HG02610 (cell line): ENCODE measurements around the gene HSCB.
A peak's percentile ranks its signal among the peaks of the same experiment; 100 is the strongest.
"Not testable (repeated sequence)": the region's sequence is repeated elsewhere in the genome, so short reads cannot be mapped to it uniquely, and the experiment has no call there.

Experiments
- ATAC-seq: cut with Tn5 transposase; IDR thresholded peaks from one replicate; pipeline ENCODE4 v1.9.1; 2021; ENCODE audit warnings: mild to moderate bottlenecking, moderate library complexity; ENCODE audit not compliant: unreplicated experiment

The HSCB gene

DNA sequence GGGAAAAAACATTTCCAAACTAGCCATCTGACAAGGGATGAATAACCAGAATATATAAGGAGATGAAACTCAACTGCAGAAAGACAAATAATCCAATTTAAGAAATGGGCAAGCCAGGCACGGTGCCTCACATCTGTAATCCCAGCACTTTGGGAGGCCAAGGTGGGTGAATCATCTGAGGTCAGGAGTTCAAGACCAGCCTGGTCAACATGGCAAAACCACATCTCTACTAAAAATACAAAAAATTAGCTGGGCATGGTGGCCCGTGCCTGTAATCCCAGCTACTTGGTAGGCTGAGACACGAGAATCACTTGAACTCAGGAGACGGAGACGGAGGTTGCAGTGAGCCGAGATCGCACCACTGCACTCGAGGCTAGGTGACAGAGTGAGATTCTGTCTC lies 3.0 kb upstream of the HSCB start:
- ATAC-seq, result not testable (repeated sequence)

DNA sequence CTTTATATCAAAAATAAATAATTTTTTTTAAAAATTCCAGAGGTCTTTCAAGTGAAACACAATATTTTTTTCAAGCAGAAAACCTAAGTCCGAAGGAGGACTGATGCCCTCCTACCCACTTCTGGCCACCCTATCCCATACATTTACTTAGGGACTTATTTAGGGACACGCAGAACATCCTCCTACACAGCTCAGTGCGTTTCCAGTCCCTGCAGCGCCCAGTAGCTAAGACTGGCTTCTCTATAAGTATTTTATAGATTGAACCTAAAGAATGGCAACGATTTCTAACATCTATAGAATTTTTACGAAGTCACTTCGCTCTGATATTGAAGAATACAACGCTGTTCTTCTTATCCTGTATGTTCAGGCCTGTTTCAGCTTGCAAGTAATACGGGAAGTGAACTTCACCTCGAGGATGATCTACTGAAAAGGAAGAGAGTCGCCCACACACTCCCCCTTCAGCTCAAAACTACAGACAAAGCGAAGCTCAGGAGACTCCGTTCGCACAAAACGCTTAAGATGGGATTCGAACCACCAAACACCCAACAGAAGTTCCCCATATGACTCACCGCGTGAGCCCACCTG lies 547 bp upstream of the HSCB start:
- no peak for ATAC-seq

DNA sequence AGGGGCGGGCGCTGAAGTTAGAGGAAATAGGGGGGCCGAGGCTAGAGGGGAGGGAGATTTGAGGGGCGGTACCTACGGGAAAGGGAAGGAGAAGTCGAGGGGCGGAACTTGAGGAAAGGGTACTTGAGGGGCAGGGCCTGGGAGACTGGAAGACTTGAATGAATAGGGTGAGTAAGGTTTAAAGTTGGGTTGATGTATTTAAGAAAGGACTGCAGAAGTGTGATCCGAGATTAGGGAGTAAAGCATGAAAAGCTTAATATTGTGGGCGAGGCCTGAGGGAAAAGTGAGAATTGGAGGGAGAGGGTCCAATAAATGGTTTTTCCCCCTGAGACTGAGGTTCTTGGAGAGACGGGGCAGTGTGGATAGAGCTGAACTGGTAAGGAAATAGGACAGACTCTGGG lies 723 bp downstream of the HSCB start:
- ATAC-seq, result no peak

DNA sequence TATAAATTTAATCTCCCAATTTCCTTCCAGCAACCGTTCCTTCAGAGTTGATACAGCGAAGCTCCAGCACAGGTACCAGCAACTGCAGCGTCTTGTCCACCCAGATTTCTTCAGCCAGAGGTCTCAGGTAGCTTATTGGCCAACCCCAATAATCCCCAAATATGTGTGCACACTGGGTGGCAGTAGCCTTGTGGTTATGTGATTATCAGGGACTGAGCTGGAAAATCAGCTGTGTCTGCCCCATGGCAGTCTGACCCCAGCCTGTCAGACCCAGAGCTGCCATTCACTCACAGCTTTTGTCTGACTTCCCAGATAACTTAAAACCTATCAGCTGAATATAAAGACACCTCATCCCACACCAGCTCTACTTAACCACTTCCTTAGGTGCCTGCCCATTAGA lies 2.0 kb downstream of the HSCB start:
- no peak for ATAC-seq

DNA sequence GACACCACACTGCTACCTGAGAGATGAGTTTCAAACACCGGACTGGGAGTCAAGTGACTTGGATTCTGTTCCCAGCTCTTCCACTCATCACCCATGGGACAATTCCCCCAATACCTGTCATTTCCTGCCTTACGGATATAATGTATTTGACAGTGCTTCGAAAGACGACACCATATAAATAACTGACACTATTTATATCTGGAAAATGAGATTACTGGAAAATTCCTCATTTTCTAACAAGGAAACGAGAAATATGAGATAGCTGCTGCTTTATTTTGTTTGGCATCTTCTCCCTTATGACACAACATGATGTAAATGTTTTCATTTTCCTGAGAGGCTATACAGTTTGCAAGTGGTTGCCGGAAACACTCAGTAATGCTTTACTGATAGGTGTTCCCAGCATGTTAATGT lies 8.6 kb downstream of the HSCB start:
- no peak for ATAC-seq

DNA sequence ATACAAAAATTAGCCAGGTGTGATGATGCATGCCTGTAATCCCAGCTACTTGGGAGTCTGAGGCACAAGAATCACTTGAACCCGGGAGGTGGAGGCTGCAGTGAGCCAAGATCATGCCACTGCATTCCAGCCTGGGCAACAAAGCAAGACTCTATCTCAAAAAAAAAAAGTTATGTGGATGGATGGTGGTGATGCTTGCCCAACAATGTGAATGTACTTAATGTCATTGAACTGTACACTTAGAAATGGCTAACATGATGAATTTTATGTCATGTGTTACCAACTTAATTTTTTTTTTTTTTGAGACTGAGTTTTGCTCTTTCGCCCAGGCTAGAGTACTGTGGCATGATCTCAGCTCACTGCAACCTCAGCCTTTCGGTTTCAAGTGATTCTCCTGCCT lies 12.7 kb downstream of the HSCB start:
- ATAC-seq, result not testable (repeated sequence)

DNA sequence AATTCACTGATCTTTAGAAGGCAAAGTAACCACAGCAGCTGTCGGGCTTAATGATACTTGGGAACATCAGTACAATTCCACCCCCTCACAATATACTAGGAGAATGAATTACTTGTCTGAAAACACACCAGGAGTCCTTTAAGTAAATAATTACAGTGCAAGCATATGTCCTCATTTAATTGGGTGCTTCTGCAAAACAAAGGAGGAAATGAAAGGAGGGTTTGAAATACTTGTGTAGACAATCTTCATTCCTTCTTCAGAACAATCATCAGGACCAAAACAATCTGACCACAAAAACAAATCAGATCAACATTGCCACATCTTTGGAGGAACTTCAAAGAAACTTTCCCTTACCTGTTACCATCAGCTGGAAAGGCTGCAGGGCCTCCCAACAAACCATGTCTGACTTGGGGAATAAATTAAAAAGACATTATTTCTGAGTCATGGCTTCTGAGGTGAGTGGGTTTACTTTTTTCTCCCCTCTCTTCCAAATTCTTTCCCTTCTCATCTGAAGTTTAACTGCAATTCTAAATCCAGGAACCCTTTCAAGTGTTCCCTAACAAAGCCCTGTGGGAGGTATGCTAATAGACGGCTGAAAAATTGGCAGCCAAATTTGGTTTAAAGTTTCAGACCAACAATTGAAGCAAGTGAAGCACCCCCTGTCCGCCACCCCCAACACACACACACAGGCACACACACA lies 18.2 kb downstream of the HSCB start:
- no peak for ATAC-seq

DNA sequence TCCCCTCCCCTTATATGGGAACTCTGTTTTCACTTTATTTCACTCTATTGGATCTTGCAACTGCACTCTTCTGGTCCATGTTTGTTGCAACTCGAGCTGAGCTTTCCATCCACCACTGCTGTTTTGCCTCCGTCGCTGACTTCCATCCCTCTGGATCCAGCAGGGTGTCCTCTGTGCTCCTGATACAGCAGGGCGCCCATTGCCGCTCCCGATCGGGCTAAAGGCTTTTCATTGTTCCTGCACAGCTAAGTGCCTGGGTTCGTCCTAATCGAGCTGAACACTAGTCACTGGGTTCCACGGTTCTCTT lies 19.6 kb downstream of the HSCB start:
- no peak for ATAC-seq

DNA sequence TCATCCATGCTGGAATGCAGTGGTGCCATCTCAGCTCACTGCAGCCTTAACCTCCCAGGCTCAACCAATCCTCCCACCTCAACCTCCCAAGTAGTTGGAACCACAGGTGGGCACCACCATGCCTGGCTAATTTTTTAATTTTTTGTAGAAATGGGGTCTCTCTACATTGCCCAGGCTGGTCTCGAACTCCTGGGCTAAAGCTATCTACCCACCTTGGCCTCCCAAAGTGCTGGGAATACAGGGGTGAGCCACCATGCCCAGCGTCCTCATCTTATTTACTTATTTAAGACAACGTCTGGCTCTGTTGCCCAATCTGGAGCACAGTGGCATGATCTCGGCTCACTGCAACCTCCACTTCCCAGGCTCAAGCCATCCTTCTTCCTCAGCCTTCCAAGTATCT lies 20.2 kb downstream of the HSCB start:
- not testable (repeated sequence) for ATAC-seq

DNA sequence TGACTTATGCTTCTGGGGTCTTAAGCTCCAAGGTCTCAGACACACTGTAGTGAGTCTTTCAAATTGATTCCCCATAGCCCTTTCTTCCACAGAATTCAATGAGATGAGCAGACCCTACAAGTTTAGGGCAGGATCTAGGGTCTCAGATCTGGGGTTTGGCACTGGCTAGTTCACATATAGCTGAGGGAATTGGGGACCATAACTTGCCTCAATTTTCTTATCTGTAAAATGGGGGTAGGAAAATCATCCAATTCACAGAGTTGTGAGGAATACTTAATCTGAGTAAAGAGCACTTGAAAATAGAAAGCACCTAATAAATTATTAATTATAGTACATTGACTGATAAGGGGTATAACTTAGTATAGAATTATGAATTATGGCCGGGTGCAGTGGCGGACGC lies 24.8 kb downstream of the HSCB start:
- ATAC-seq, result no peak

DNA sequence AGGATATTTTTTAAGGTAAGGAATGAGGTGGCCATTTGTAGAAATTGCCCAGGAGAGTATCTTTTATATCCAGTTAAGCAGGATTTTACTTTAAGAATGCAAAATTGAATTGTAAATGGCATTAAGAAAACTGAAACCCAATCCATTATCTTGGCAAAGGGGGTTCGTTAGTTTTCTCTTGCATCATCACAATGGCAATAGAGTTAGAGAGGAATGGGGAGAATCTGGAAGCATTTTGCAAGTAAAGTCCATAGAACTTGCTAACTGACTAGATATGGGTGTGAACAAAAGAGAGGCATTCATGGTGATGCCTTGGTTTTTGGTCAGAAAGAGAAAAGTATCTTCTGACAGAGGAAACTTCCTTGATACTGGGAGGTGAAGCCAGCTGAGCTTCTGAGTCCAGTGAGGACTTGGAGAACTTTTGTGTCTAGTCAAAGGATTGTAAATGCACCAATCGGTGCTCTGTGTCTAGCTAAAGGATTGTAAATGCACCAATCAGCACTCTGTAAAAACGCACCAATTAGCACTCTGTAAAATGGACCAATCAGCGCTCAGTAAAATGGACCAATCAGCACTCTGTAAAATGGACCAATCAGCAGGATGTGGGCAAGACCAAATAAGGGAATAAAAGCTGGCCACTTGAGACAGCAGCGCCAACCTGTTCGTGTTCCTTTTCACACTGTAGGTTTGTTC lies 27.0 kb downstream of the HSCB start:
- no peak for ATAC-seq

DNA sequence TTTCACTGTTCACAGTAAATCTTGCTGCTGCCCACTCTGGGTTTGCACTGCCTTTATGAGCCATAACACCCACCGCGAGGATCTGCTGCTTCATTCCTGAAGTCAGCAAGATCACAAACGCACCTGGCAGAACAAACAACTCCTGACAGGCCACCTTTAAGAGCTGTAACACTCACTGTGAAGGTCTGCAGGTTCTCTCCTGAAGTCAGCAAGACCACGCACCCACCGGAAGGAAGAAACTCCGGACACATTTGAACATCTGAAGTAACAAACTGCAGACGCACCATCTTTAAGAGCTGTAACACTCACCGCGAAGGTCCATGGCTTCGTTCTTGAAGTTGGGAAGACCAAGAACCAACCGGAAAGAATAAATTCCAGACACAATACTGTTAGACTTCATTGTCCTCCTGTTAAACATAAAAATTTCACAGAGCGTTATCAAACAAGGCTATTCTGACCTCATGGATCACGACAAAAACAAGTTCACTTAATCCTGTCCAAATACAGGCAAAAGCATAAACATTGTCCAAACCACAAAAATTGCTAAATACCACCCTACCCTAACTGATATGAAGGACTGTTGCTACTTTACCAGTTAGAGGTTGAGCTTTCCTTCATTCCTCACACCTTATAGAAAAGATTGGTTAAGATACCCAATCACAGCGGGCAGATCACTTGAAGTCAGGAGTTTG lies 27.7 kb downstream of the HSCB start:
- ATAC-seq, result no peak

DNA sequence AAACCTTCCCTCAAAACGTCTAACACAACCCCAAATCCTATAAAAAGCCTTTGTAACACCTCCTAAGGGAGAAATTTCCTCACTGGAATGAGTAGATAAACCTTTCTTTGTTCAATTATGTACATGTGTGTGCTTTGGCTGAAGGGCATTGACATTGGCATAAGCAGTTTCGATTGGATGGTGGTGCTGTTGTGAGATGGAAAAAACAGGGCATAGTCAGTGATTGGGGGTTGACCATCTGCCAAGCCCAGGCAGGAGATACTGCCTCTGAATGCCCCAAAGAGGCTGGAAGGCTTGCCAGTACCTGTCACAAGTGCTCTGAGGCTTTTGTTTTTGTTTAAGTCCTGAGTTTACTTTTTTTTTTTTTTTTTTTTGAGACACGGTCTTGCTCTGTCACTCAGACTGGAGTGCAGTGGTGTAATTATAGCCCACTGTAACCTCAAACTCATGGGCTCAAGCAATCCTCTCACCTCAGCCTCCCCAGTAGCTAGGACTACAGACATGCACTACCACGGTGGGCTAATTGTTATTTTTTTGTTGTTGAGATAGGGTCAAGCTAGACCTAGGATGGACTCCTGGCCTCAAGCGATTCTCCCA lies 29.5 kb downstream of the HSCB start:
- no peak for ATAC-seq

DNA sequence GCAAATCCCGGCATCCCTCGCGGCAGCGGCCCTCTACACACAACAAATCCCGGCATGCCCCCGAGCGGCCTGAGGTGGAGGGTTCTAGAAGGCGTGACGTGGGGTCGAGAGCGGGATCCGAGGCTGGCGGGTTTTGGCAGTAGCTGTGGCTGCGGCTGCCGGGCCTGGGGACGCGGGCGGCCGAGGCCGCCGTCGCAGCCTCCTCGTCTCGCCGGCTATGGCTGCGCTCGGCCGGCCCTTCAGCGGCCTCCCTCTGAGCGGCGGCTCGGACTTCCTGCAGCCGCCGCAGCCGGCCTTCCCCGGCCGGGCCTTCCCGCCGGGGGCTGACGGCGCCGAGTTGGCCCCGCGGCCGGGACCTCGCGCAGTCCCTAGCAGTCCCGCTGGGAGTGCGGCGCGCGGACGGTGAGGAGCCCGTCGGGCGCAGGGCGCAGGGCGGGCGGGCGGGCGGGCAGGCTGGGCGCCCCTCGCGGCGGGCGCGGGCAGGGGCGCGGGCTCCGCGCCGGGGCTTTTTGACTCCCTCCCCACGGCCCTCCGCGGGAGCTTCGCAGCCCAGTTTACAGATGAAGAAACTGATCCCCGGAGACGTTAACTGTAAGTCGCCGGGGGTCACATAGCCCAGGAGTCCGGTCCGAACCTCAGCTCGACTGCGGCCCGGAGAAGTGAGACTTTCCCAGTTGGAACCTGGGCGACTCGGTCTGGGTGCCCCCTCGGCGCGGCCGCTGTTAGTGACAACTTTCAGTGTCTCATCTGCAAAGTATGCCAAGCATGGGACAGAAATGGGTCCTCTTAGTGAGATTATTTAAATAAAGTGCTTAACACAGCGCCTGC lies 31.0 kb downstream of the HSCB start, which contains the start of gene CCDC117:
Gene CCDC117, plus strand, starts transcription at position 63 of the 828 bp plus-strand sequence. Its CDS starts 155 bp downstream, at position 218.
- ATAC-seq, result peak; percentile 79

DNA sequence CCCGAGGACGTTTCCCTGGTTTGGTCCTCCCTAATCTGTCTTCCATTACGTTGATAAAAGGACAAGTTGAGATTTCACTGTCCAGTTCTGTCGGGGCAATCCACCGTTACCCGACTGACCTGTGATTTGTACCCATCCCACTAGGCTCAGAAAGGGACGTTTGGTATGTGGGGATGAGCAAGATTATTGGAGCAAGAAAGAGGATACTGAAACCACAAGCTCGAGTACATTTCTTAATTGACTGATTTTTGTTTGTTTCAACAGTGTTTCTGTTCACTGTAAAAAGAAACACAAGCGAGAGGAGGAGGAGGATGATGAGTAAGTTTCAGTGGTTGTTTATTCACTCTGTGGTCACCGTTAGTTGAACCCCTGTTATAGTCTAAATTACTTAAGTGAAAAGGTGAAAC lies 31.6 kb downstream of the HSCB start:
- ATAC-seq, result peak; percentile 22

DNA sequence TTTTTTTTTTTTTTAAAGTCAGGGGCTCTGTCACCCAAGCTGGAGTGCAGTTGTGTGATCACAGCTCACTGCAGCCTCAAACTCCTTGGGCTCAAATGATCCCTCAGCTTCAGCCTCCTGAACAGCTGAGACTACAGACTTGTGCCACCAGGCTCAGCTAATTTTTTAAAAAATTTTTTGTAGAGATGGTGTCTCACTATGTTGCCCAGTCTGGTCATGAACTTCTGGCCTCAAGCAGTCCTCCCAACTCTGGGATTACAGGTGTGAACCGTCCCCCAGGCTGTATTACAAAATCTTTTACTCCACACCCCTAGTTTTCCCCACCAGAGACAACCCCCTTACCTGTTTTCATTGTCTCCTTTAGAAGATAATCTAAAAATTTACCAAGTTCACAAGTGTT lies 32.5 kb downstream of the HSCB start:
- ATAC-seq, result no peak

DNA sequence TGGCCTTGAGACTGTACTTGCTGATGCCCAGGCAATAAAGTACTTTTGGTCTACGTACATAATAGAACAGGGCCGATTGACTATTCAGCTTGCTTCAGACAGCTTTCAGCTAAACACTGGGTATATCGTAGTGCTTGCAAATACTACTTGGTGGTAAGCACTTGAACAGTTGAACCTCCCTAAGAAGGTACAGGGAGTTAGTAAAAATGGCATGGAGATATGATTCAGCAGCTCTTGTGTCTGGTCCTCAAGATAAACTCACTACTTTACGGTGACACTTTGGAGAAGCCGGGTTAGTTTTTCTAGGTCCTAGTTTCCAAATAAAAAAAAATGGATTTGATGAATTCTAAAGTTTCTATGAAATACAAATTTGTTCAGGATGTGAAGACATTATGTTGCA lies 38.0 kb downstream of the HSCB start:
- no peak for ATAC-seq

DNA sequence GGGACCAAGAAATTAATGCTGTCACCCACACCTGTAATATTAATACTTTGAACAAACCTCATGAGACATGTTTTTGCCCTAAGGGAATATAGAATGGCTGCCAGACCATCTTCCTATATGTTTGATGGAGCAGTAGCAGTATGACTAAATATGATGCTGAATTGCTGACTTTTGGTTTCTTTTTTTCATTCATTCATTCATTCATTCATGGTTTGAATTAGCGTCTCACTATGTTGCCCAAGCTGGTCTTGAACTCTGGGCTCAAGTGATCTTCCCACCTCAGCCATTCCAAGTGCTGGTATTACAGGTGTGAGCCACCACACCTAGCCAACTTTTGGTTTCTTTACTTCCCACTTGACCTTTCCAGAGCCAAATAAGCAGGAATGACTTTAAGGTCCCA lies 38.5 kb downstream of the HSCB start:
- ATAC-seq, result no peak

DNA sequence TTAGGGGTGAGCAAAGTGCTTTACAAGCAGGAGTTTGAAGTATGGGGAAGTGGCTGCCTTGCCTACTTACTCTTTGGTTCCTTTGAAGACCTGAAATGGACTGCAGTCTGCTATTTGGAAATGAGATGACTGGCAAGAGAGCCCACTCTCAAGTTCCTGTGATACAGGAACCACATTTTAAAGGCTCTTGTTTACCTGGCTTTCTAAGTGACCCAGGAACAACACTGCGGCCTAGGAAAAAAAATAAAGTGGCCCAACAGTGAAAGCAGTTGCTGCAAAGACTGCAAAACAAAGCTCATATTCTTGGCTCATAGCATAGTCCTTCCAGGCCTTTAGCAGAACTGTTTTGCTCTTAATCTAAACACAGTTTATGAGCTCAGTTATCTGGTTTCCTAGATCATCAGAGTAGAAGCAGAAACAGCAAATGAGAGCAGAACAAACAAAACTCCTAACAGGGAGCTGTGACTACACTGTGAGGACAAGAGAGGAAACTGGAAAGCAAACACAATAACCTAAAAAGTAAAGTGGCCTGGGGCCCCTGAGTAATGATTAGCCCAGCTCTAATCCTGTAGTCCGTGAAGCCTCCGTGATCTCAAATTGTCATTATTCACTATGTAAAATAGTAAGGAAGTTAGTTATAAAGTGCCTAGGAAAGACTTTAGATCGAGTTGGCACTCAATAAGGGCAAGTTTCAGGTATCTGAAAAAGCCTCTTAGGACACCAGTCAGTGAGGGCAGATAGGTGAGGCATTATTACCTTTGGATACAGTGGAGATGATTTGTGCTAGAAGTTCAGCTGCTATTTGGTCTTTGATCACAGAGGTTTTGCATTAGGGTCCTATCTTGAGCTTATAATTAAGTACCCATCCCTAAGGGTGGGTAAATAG lies 42.2 kb downstream of the HSCB start:
- ATAC-seq, result no peak

DNA sequence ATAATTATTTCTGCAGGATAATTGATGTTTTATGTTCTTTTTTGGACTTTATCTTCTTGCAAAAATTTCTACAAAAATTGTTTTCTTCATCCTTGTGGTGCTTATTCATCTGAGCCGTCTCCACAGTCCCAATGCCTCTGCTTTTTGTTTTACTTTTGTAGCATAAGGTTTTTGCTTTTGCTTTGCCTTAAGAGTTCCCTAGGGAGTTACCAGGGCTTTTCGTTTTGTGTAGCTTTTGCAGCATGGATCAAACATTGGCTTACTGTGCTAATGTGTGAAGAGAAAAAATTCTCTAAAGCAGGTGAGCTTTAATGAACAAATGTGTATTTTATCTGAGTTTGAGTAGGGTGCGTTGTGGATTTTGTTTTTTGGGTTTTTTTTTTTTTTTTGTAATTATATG lies 46.8 kb downstream of the HSCB start:
- no peak for ATAC-seq
